Measurements from ENCODE around the gene ROMO1. TPM values are rescaled to one million over a fixed set of nuclear protein-coding genes. Genes with fewer than 3 reads are reported as not detected.

The ROMO1 gene
- total and polyA plus RNA-seq, 7 donors: 133 to 379 (median 172) TPM

GRCh38 chr20:35660122-35660937 is 38.9 kb upstream of the ROMO1 start:
- DNase-seq: no peak
- TF ChIP-seq CTCF (IDR thresholded peaks at IDR 0.05): no peak
- 89 to 94% (median 93%) methylated on average over 10 of the region's 10 CpGs for WGBS, 3 donors
- no peak for ATAC-seq
- no peaks in the 10 kb centered on the region for H3K27me3 ChIP-seq (ENCODE audit: insufficient read depth in 3 of 3, low read length in 2 of 3)
- intact Hi-C loops (cut with DNase I): loop anchor here (5.0 kb wide), 1 partner anchor 43 kb away; the partner anchor contains the start of gene SPAG4 (in 2 of the 2)
- no peaks in the 10 kb centered on the region for H3K9me3 ChIP-seq
- H3K4me1 ChIP-seq: peaks cover 64% of the 10 kb centered on the region
- no peaks in the 10 kb centered on the region for H3K36me3 ChIP-seq (ENCODE audit: insufficient read depth in 1 of 2, low read depth in 1 of 2)
- H3K4me3 ChIP-seq: peak overlapping the region; percentile 75
- H3K27ac ChIP-seq: no peak overlapping the region

GRCh38 chr20:35661053-35661452 is 38.2 kb upstream of the ROMO1 start:
- no peak for TF ChIP-seq CTCF (IDR thresholded peaks at IDR 0.05)
- Histone ChIP-seq H3K36me3 (ENCODE audit: insufficient read depth in 1 of 2, low read depth in 1 of 2) (no peaks in the 10 kb centered on the region), H3K4me1 (peaks cover 60% of the 10 kb centered on the region), H3K9me3 (no peaks in the 10 kb centered on the region), H3K27me3 (ENCODE audit: insufficient read depth in 3 of 3, low read length in 2 of 3) (no peaks in the 10 kb centered on the region), H3K4me3 (peak overlapping the region; percentile 75), H3K27ac (peak overlapping the region; percentile 10)
- ATAC-seq (no peak), DNase-seq (no peak)
- WGBS, 3 donors: 84 to 88% (median 85%) methylated on average over 2 of the region's 2 CpGs
- intact Hi-C loops (cut with DNase I): loop anchor here (5.0 kb wide), 1 partner anchor 44 kb away; the partner anchor contains the start of gene SPAG4 (in 2 of the 2)

GRCh38 chr20:35661908-35662307 is 37.3 kb upstream of the ROMO1 start:
- WGBS, 3 donors: 26 to 32% (median 27%) methylated on average over 3 of the region's 3 CpGs
- intact Hi-C loops (cut with DNase I): loop anchor here (5.0 kb wide), 1 partner anchor 45 kb away; the partner anchor contains the start of gene SPAG4 (in 2 of the 2)
- ATAC-seq: no peak
- Histone ChIP-seq H3K36me3 (ENCODE audit: insufficient read depth in 1 of 2, low read depth in 1 of 2) (no peaks in the 10 kb centered on the region), H3K4me1 (peaks cover 54% of the 10 kb centered on the region), H3K9me3 (no peaks in the 10 kb centered on the region), H3K27ac (no peak overlapping the region), H3K27me3 (ENCODE audit: insufficient read depth in 3 of 3, low read length in 2 of 3) (no peaks in the 10 kb centered on the region), H3K4me3 (peak overlapping the region; percentile 75)
- no peak for TF ChIP-seq CTCF (IDR thresholded peaks at IDR 0.05)
- no peak for DNase-seq

GRCh38 chr20:35662551-35662950 is 36.7 kb upstream of the ROMO1 start:
- Histone ChIP-seq H3K27me3 (ENCODE audit: insufficient read depth in 3 of 3, low read length in 2 of 3) (no peaks in the 10 kb centered on the region), H3K4me1 (peaks cover 48% of the 10 kb centered on the region), H3K9me3 (no peaks in the 10 kb centered on the region), H3K36me3 (ENCODE audit: insufficient read depth in 1 of 2, low read depth in 1 of 2) (no peaks in the 10 kb centered on the region), H3K4me3 (peak overlapping the region; percentile 75), H3K27ac (no peak overlapping the region)
- 15 to 33% (median 19%) methylated on average over 2 of the region's 2 CpGs for WGBS, 3 donors
- DNase-seq (no peak), ATAC-seq (no peak)
- intact Hi-C loops (cut with DNase I): loop anchor here (5.0 kb wide), 1 partner anchor 45 kb away; the partner anchor contains the start of gene SPAG4 (in 2 of the 2)
- TF ChIP-seq CTCF (IDR thresholded peaks at IDR 0.05): no peak
